Measurements from ENCODE around the gene EIPR1.

GRCh38 chr2:3143602-3144001, 234.0 kb downstream of the EIPR1 start:
- TF ChIP-seq YY1 (IDR thresholded peaks at IDR 0.05; ENCODE audit: insufficient read depth, insufficient read length) (no peak), SUZ12 (IDR thresholded peaks at IDR 0.05; ENCODE audit: extremely low read depth, insufficient read depth, insufficient read length) (no peak), ZNF274 (IDR thresholded peaks at IDR 0.05; ENCODE audit: low read depth, low read length) (no peak)
